Panc1 (cell line): ENCODE measurements around the gene NMRAL1.

Experiments used
- CTCF ChIP-seq: fragments of 450-650 bp; IDR thresholded peaks from 2 replicates; pipeline ENCODE4 v1.5.1; 2017; ENCODE audit warnings: mild to moderate bottlenecking
- POLR2AphosphoS5 ChIP-seq: IDR thresholded peaks from 2 replicates; pipeline ENCODE4 v1.6.1; 2012; ENCODE audit warnings: mild to moderate bottlenecking, low read depth, low read length, moderate library complexity
- TF ChIP-seq, protein P1 (sequence below), 2 experiments: IDR thresholded peaks; 2 replicates each; pipeline ENCODE4 v1.6.1; 2011 to 2012; ENCODE audit warnings: low read depth in 2 of 2, control low read depth in 1 of 2, low read length in 1 of 2, mild to moderate bottlenecking in 1 of 2, moderate library complexity in 1 of 2; ENCODE audit not compliant: insufficient read depth in 1 of 2

DNA sequence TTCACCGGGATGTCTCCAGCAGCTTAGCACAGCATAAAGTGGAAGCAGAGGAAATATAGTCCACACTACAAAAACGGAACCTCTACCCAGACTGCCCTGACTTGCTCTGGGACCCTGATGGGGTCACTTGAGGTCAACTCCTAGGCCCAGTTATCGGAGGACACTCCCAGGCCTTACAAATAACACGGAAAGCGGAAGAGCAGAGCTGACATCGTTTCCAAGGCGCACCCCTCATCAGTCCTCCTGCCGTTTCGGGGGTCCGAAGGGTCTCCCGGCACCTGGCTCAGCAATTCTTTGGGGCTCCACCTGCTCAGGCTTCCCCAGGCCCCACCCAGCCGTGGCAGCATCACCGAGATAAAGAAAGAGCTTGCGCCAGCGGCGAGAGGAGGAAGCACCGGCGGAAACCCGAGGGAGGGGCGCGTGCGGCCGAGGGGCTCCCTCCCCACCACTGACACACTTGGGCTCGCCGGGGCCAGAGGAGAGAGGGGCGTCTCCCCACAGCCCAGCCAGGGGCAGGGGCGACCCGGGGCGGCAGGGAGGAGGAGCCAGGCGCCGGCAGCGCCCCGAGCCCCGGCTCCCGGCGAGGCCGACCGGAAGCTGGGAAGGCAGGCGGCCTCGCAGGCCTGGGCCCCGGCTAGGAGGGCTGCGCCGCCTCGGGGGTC, 58.8 kb downstream of the NMRAL1 start:
- no peak for TF ChIP-seq CTCF
- TF ChIP-seq, protein P1, sequence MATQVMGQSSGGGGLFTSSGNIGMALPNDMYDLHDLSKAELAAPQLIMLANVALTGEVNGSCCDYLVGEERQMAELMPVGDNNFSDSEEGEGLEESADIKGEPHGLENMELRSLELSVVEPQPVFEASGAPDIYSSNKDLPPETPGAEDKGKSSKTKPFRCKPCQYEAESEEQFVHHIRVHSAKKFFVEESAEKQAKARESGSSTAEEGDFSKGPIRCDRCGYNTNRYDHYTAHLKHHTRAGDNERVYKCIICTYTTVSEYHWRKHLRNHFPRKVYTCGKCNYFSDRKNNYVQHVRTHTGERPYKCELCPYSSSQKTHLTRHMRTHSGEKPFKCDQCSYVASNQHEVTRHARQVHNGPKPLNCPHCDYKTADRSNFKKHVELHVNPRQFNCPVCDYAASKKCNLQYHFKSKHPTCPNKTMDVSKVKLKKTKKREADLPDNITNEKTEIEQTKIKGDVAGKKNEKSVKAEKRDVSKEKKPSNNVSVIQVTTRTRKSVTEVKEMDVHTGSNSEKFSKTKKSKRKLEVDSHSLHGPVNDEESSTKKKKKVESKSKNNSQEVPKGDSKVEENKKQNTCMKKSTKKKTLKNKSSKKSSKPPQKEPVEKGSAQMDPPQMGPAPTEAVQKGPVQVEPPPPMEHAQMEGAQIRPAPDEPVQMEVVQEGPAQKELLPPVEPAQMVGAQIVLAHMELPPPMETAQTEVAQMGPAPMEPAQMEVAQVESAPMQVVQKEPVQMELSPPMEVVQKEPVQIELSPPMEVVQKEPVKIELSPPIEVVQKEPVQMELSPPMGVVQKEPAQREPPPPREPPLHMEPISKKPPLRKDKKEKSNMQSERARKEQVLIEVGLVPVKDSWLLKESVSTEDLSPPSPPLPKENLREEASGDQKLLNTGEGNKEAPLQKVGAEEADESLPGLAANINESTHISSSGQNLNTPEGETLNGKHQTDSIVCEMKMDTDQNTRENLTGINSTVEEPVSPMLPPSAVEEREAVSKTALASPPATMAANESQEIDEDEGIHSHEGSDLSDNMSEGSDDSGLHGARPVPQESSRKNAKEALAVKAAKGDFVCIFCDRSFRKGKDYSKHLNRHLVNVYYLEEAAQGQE (IDR thresholded peaks at IDR 0.05; ENCODE audit: insufficient read depth in 1 of 2, low read depth in 2 of 2, low read length in 1 of 2): no peak
- no peak for TF ChIP-seq POLR2AphosphoS5
